Osteoblast (primary cell): Measurements from ENCODE around the gene SLC8A2. TPM values are rescaled to one million over a fixed set of nuclear protein-coding genes. Genes with fewer than 3 reads are reported as not detected.

Source experiments
- DNase-seq: peaks from one replicate; pipeline ENCODE4 v3.0.0; 2011; ENCODE audit warnings: low spot score, mixed read lengths; ENCODE audit not compliant: insufficient read length; ENCODE audit errors: missing footprints
- H2AFZ ChIP-seq: 2 replicates; pipeline ENCODE4 v1.6.0; 2011; ENCODE audit warnings: mild to moderate bottlenecking, low read length
- H3K27ac ChIP-seq: 2 replicates; pipeline ENCODE4 v1.5.1; 2011; ENCODE audit warnings: mild to moderate bottlenecking, low read depth, low read length, moderate library complexity
- H3K27me3 ChIP-seq: 2 replicates; pipeline ENCODE4 v1.6.0; 2012; ENCODE audit warnings: mild to moderate bottlenecking, control low read depth, inconsistent platforms, low read length, moderate library complexity; ENCODE audit not compliant: insufficient read depth
- H3K36me3 ChIP-seq: 2 replicates; pipeline ENCODE4 v1.5.1; 2011; ENCODE audit warnings: mild to moderate bottlenecking, low read length, control low read depth, moderate library complexity; ENCODE audit not compliant: insufficient read depth
- H3K4me1 ChIP-seq: 2 replicates; pipeline ENCODE4 v1.5.1; 2011; ENCODE audit warnings: mild to moderate bottlenecking, low read length, control low read depth, moderate library complexity; ENCODE audit not compliant: insufficient read depth
- H3K4me2 ChIP-seq: 2 replicates; pipeline ENCODE4 v1.6.0; 2011; ENCODE audit warnings: mild to moderate bottlenecking, low read length; ENCODE audit not compliant: insufficient read depth
- H3K4me3 ChIP-seq: fragments of 200-600 bp; sonication (generic); 3 replicates; pipeline ENCODE4 v1.5.1; 2012; ENCODE audit warnings: mild to moderate bottlenecking, low read length, inconsistent platforms; ENCODE audit not compliant: insufficient read depth
- H3K79me2 ChIP-seq: 2 replicates; pipeline ENCODE4 v1.6.0; 2012; ENCODE audit warnings: mild to moderate bottlenecking, low read length, control low read depth, inconsistent platforms; ENCODE audit not compliant: insufficient read depth
- H3K9me3 ChIP-seq: 2 replicates; pipeline ENCODE4 v1.5.1; 2011; ENCODE audit warnings: low read depth, low read length, control low read depth
- H4K20me1 ChIP-seq: 2 replicates; pipeline ENCODE4 v1.6.0; 2012; ENCODE audit warnings: mild to moderate bottlenecking, low read length, control low read depth; ENCODE audit not compliant: insufficient read depth
- total RNA-seq: library from RNA; depleted of rRNA; stranded (reverse); fragments of >200 nt; gene quantifications from 2 replicates; pipeline ENCODE4 v1.2.3, GENCODE V29; 2012
- TF ChIP-seq, protein P1 (sequence below): IDR thresholded peaks from 2 replicates; pipeline ENCODE4 v1.5.1; 2011; ENCODE audit warnings: mild to moderate bottlenecking, low read depth, low read length, moderate library complexity; ENCODE audit errors: extremely low read depth

The SLC8A2 gene
- total RNA-seq, 1 donor, result 0.36 TPM

- H3K9me3 ChIP-seq, result no peaks in the 10 kb centered on the region
- no peaks in the 10 kb centered on the region for H4K20me1 ChIP-seq
- TF ChIP-seq, protein P1, sequence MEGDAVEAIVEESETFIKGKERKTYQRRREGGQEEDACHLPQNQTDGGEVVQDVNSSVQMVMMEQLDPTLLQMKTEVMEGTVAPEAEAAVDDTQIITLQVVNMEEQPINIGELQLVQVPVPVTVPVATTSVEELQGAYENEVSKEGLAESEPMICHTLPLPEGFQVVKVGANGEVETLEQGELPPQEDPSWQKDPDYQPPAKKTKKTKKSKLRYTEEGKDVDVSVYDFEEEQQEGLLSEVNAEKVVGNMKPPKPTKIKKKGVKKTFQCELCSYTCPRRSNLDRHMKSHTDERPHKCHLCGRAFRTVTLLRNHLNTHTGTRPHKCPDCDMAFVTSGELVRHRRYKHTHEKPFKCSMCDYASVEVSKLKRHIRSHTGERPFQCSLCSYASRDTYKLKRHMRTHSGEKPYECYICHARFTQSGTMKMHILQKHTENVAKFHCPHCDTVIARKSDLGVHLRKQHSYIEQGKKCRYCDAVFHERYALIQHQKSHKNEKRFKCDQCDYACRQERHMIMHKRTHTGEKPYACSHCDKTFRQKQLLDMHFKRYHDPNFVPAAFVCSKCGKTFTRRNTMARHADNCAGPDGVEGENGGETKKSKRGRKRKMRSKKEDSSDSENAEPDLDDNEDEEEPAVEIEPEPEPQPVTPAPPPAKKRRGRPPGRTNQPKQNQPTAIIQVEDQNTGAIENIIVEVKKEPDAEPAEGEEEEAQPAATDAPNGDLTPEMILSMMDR, result no peak
- no peak overlapping the region for H2AFZ ChIP-seq
- no peaks in the 10 kb centered on the region for H3K36me3 ChIP-seq
- no peaks in the 10 kb centered on the region for H3K4me1 ChIP-seq
- H3K4me3 ChIP-seq, result no peak overlapping the region
- peaks cover 4% of the 10 kb centered on the region for H3K27me3 ChIP-seq
- H3K27ac ChIP-seq, result no peak overlapping the region
- peak; percentile 61 for DNase-seq
- no peaks in the 10 kb centered on the region for H3K79me2 ChIP-seq
- H3K4me2 ChIP-seq, result no peak overlapping the region
Observed at GRCh38 chr19:47398707-47399597, 72.7 kb downstream of the SLC8A2 start.

DNA sequence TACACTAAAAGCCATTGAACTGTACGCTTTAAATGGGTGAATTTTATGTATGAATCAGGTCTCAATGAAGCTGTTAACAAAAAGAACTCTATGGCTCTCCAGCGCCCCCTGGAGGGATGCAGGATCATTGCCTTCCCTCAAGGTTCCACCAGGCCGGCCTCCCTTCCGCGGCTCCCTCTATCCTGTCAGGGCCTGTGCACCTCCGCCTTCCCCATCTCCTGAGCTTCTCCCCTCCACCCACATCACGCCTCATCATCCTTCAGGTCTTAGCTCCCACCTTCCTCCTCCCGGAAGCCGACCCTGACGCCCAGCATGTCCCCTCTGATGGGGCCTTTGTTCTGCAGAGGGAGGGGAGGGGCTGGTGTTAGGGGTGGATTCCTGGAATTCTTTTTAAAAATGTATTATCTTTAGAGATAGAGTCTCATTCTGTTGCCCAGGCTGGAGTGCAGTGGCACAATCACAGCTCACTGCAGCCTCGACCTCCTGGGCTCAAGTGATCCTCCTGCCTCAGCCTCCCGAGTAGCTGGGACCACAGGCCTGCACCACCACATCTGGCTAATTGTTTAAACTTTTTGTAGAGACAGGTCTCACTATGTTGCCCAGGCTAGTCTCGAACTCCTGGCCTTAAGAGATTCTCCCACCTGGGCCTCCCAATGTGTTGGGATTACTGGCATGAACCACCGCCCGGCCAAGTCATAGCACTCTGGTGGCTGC is 80.0 kb downstream of the SLC8A2 start:
- H3K4me2 ChIP-seq, result no peak overlapping the region
- H3K36me3 ChIP-seq, result no peaks in the 10 kb centered on the region
- H3K27ac ChIP-seq, result no peak overlapping the region
- DNase-seq, result peak; percentile 93
- no peaks in the 10 kb centered on the region for H3K79me2 ChIP-seq
- no peak overlapping the region for H3K4me3 ChIP-seq
- H3K27me3 ChIP-seq, result peaks cover 4% of the 10 kb centered on the region
- H4K20me1 ChIP-seq, result no peaks in the 10 kb centered on the region
- H3K9me3 ChIP-seq, result no peaks in the 10 kb centered on the region
- no peaks in the 10 kb centered on the region for H3K4me1 ChIP-seq
- H2AFZ ChIP-seq, result no peak overlapping the region
- TF ChIP-seq, protein P1, result peak; percentile 89

DNA sequence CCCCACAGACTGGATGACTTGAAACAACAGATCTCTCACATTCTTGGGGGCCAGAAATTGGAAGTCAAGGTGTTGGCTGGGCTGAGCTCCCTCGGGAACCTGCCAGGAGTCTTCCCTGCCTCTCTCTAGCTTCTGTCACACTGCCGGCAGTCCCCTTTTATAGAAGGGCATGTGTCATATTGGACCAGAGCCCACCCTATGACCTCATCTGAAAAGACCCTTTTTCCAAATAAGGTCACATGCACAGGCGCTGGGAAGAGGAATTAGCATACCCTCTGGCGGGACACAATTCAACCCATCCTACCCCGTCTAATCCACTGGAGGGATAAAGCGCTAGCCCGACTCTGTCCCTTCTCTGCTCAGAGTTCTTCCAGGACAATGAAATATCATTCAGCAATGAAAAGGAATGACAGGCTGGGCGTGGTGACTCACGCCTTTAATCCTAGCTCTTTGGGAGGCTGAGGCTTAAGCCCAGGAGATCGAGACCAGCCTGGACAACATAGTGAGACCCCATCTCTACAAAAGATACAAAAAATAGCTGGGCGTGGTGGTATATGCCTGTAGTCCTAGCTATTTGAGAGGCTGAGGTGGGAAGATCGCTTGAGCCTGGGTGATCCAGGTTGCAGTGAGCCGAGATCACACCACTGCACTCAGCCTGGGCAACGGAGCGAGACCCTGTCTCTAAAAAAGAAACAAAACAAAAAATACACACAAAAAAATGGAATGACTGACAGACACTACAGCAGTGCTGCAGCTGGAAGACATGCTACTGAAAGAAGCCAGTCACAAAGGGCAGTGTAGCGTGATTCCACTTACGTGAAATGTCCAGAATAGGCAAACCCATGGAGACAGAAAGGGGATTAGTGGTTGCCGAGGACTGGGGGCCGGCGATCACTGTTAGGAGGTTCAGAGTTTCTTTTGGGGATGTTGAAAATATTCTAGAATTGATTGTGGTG is 80.9 kb downstream of the SLC8A2 start:
- Histone ChIP-seq H3K79me2 (no peaks in the 10 kb centered on the region), H3K27me3 (peaks cover 4% of the 10 kb centered on the region), H3K4me2 (no peak overlapping the region), H3K4me3 (no peak overlapping the region), H2AFZ (no peak overlapping the region), H3K36me3 (no peaks in the 10 kb centered on the region), H3K9me3 (no peaks in the 10 kb centered on the region), H3K4me1 (no peaks in the 10 kb centered on the region), H4K20me1 (no peaks in the 10 kb centered on the region), H3K27ac (no peak overlapping the region)
- no peak for DNase-seq
- TF ChIP-seq, protein P1, result no peak
